Panc1 (cell line): ENCODE measurements around the gene UPB1.

Experiments used
- POLR2AphosphoS5 ChIP-seq: IDR thresholded peaks from 2 replicates; pipeline ENCODE4 v1.6.1; 2012; ENCODE audit warnings: mild to moderate bottlenecking, low read depth, low read length, moderate library complexity
- TCF7L2 ChIP-seq: IDR thresholded peaks from 2 replicates; pipeline ENCODE4 v1.6.1; 2011; ENCODE audit warnings: mild to moderate bottlenecking, low read depth, low read length, inconsistent platforms
- TF ChIP-seq, protein P1 (sequence below): fragments of 450-650 bp; IDR thresholded peaks from 2 replicates; pipeline ENCODE4 v1.5.1; 2017; ENCODE audit warnings: mild to moderate bottlenecking

DNA sequence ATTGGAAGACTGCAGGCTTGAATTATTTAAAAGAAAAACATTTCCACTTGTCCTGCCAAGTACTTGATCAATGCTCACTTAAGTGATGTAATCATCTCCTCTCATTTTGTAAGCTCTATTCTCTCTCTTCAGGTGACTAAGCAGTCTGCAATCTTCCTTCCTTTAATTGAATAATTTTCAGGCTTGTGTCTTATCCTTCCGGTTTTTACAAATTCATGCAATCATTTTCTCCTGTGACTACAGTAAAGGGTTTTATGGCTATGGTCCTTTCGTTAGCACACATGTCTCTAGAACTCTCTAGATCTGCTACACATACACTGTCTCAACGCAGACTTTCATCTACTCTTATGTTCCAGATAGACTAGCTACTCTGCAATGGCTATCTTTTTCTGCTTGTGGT is 12.6 kb upstream of the UPB1 start:
- no peak for TF ChIP-seq POLR2AphosphoS5
- TF ChIP-seq, protein P1, sequence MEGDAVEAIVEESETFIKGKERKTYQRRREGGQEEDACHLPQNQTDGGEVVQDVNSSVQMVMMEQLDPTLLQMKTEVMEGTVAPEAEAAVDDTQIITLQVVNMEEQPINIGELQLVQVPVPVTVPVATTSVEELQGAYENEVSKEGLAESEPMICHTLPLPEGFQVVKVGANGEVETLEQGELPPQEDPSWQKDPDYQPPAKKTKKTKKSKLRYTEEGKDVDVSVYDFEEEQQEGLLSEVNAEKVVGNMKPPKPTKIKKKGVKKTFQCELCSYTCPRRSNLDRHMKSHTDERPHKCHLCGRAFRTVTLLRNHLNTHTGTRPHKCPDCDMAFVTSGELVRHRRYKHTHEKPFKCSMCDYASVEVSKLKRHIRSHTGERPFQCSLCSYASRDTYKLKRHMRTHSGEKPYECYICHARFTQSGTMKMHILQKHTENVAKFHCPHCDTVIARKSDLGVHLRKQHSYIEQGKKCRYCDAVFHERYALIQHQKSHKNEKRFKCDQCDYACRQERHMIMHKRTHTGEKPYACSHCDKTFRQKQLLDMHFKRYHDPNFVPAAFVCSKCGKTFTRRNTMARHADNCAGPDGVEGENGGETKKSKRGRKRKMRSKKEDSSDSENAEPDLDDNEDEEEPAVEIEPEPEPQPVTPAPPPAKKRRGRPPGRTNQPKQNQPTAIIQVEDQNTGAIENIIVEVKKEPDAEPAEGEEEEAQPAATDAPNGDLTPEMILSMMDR, result no peak
- TF ChIP-seq TCF7L2, result no peak
